Nephron progenitor cell (in vitro differentiated cells): ENCODE results near the gene ELF2.
A peak's percentile ranks its signal among the peaks of the same experiment; 100 is the strongest.

Experiments used
- DNase-seq: peaks from one replicate; pipeline ENCODE4 v3.0.0; 2021
- H3K27ac Mint-ChIP-seq: 2 replicates; pipeline ENCODE4 v1.8.0; 2021; ENCODE audit warnings: mild to moderate bottlenecking, moderate library complexity, mixed read lengths
- H3K27me3 Mint-ChIP-seq: 2 replicates; pipeline ENCODE4 v1.8.0; 2021; ENCODE audit warnings: mild to moderate bottlenecking, low read depth, mixed read lengths; ENCODE audit not compliant: poor library complexity
- H3K36me3 Mint-ChIP-seq: 2 replicates; pipeline ENCODE4 v1.8.0; 2021; ENCODE audit warnings: low read depth, mixed read lengths
- H3K4me1 Mint-ChIP-seq: 2 replicates; pipeline ENCODE4 v1.8.0; 2021; ENCODE audit warnings: mixed read lengths
- H3K4me3 Mint-ChIP-seq: 2 replicates; pipeline ENCODE4 v1.8.0; 2021; ENCODE audit warnings: mild to moderate bottlenecking, moderate library complexity, mixed read lengths
- H3K9me3 Mint-ChIP-seq: 2 replicates; pipeline ENCODE4 v1.8.0; 2021; ENCODE audit warnings: mild to moderate bottlenecking, moderate library complexity, mixed read lengths
- CTCF ChIP-seq: fragments of 200-600 bp; sonication (generic); IDR thresholded peaks from 2 replicates; pipeline ENCODE4 v1.5.0; 2021; ENCODE audit warnings: antibody characterized with exemption

The ELF2 gene

GRCh38 chr4:139144911-139145551 lies 32.0 kb downstream of the ELF2 start:
- Mint-ChIP-seq H3K9me3 (peaks cover 26% of the 10 kb centered on the region), H3K27me3 (peaks cover 7% of the 10 kb centered on the region), H3K4me3 (no peak overlapping the region), H3K27ac (peak overlapping the region; percentile 80), H3K4me1 (peaks cover 46% of the 10 kb centered on the region), H3K36me3 (peaks cover 32% of the 10 kb centered on the region)
- no peak for DNase-seq
- no peak for TF ChIP-seq CTCF

DNA sequence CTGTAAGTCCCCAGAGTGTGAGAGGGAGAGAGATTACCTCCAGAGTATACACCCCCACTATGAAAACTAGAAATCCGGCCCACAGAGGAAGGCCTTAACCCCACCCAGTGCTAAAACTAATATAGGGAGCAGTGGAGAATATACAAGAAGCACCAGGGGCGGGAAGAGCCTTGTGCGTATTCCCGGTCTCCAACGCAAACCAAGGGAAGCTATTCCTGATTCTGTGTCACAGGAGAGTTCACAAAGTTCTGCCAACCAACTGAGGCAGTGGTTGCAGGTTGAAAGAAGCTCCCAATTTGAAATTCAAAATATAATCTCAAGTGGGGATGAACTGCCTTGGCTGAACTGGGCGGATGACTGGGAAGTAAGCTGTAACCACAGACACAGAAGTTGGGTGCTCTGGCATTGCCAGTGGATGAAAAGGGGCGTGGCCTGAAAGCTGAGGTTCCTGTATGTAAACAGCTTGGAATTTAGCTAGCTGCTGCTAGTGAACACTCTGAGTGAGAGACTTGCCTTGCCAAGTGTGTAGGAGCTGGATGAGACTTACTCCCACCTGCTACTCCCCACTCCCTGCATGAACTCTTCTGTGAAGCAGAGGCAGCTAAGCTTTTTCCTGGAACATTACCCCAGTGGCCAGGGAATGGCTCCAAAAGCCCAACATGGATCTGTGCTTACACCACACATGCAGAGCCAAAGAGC lies 32.7 kb downstream of the ELF2 start:
- H3K9me3 Mint-ChIP-seq = peaks cover 26% of the 10 kb centered on the region
- H3K27me3 Mint-ChIP-seq = peaks cover 7% of the 10 kb centered on the region
- H3K36me3 Mint-ChIP-seq = peaks cover 32% of the 10 kb centered on the region
- H3K4me1 Mint-ChIP-seq = peaks cover 46% of the 10 kb centered on the region
- H3K4me3 Mint-ChIP-seq = no peak overlapping the region
- no peak for TF ChIP-seq CTCF
- peak; percentile 18 for DNase-seq
- peak overlapping the region; percentile 86 for H3K27ac Mint-ChIP-seq

DNA sequence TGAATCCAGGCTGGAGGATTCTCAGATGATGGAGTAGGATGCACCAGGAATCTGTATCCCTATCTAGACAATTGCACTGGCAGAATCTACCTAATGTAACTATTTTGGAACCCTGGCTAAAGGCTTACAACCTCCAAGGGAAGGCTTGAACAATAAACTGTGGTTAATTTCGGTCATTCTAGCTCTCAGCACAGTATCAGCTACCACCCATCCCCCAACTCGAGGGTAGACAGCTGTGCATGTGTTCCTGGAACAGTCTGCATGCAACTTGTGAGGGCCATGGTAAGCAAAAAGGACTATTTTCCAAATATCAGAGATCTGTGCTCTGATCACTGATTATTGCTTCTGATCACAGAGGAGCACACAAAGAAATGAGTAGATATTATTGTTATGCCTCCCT lies 34.0 kb downstream of the ELF2 start:
- Mint-ChIP-seq H3K36me3 (peaks cover 23% of the 10 kb centered on the region), H3K27ac (no peak overlapping the region), H3K9me3 (peaks cover 26% of the 10 kb centered on the region), H3K27me3 (peaks cover 7% of the 10 kb centered on the region), H3K4me1 (peaks cover 46% of the 10 kb centered on the region), H3K4me3 (no peak overlapping the region)
- no peak for TF ChIP-seq CTCF
- no peak for DNase-seq

GRCh38 chr4:139142087-139142486 lies 34.9 kb downstream of the ELF2 start:
- Mint-ChIP-seq H3K4me1 (peaks cover 46% of the 10 kb centered on the region), H3K36me3 (peaks cover 28% of the 10 kb centered on the region), H3K4me3 (peak overlapping the region; percentile 30), H3K27me3 (peaks cover 5% of the 10 kb centered on the region), H3K27ac (peak overlapping the region; percentile 18), H3K9me3 (peaks cover 24% of the 10 kb centered on the region)
- no peak for DNase-seq
- no peak for TF ChIP-seq CTCF

DNA sequence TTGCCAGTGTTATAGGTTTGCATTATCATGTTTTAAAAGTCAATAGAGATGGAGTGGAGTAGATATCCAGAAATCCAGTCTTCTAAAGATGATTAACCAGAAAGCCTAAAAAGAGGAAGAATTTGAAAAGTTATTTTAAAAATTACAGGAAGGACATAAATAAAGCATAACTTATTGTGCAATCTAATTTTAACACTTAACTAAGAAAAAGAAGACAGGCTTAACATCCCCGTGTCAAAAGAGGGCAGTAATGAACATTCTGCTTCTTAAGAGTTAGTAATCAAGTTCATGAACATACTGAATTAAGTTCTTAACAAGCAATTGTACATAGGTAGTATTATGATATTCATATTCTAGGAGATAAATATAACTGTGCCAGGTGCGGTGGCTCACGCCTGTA lies 39.3 kb downstream of the ELF2 start:
- DNase-seq = no peak

More for the DNA sequence above, 39.3 kb downstream of the ELF2 start:
- TF ChIP-seq CTCF = no peak
- H3K27me3 Mint-ChIP-seq = peaks cover 3% of the 10 kb centered on the region
- peaks cover 19% of the 10 kb centered on the region for H3K36me3 Mint-ChIP-seq
- H3K4me3 Mint-ChIP-seq = no peak overlapping the region
- H3K4me1 Mint-ChIP-seq = peaks cover 23% of the 10 kb centered on the region
- H3K9me3 Mint-ChIP-seq = no peaks in the 10 kb centered on the region
- no peak overlapping the region for H3K27ac Mint-ChIP-seq
